ENCODE results near the gene GPN2. TPM values are rescaled to one million over a fixed set of nuclear protein-coding genes. Genes with fewer than 3 reads are reported as not detected.

The GPN2 gene
- total and polyA plus RNA-seq, 9 of the 15 experiments (the other 6 are each of a cell fraction or from before 2014, with no cell fraction given): 9.9 to 58.8 (median 20.4) TPM

- no peak for TF ChIP-seq PCBP1 (IDR thresholded peaks at IDR 0.05; ENCODE audit: low read depth, low read length, poor library complexity, severe bottlenecking)
- no peak for TF ChIP-seq ARID3A (IDR thresholded peaks at IDR 0.05; ENCODE audit: borderline replicate concordance, low read depth, low read length)
- TF ChIP-seq PRPF4 (IDR thresholded peaks at IDR 0.05; ENCODE audit: insufficient read depth, low read depth, low read length, poor library complexity, severe bottlenecking): no peak
- no peak for TF ChIP-seq FOXJ3 (CRISPR knock-in tag; IDR thresholded peaks at IDR 0.05)
- TF ChIP-seq EGR1 (conservative IDR thresholded peaks at IDR 0.05): peak; percentile 57; the same call in 1 of the 2 replicates
- TF ChIP-seq HNRNPL (IDR thresholded peaks at IDR 0.05; ENCODE audit: low read depth, low read length): no peak
- no peak for TF ChIP-seq ZZZ3 (IDR thresholded peaks at IDR 0.05)
- peak; percentile 91 for TF ChIP-seq JUND (IDR thresholded peaks at IDR 0.05; ENCODE audit: borderline replicate concordance, low read depth, low read length)
- peak; percentile 77; the same call in 1 of the 3 replicates for TF ChIP-seq JUND (tag; IDR thresholded peaks at IDR 0.05; ENCODE audit: borderline replicate concordance, low read depth, low read length)
- peak; percentile 73 to 88 (median 78) for TF ChIP-seq CTCF (IDR thresholded peaks at IDR 0.05 in 2 of 3, conservative IDR thresholded peaks at IDR 0.05 in 1 of 3; ENCODE audit: insufficient read depth in 2 of 3, low read depth in 1 of 3, low read length in 3 of 3)
- TF ChIP-seq TOE1 (IDR thresholded peaks at IDR 0.05; ENCODE audit: borderline replicate concordance): no peak
- TF ChIP-seq TOE1 (CRISPR knock-in tag; IDR thresholded peaks at IDR 0.05; ENCODE audit: borderline replicate concordance, low read depth): no peak
- TF ChIP-seq ZNF224 (CRISPR knock-in tag; IDR thresholded peaks at IDR 0.05): no peak
- no peak for TF ChIP-seq MEF2A (IDR thresholded peaks at IDR 0.05; ENCODE audit: control insufficient read depth, low read depth, low read length)
- TF ChIP-seq CREB1 (IDR thresholded peaks at IDR 0.05): peak; percentile 23; the same call in 1 of the 2 replicates
- TF ChIP-seq CREB1 (CRISPR knock-in tag; IDR thresholded peaks at IDR 0.05): no peak
- TF ChIP-seq ZFP30 (CRISPR knock-in tag; IDR thresholded peaks at IDR 0.05; ENCODE audit: borderline replicate concordance): no peak
- peak; percentile 94 for TF ChIP-seq CTBP1 (IDR thresholded peaks at IDR 0.05; ENCODE audit: borderline replicate concordance)
- TF ChIP-seq FOXA3 (CRISPR knock-in tag; conservative IDR thresholded peaks at IDR 0.05 in 1 of 2, IDR thresholded peaks at IDR 0.05 in 1 of 2): 0 out of 4 replicates have a peak, but pooled peaks of 1 of the 2 experiments have one; percentile 46
- 0 out of 2 replicates have a peak, but pooled peaks have one; percentile 21 for TF ChIP-seq RAD51 (IDR thresholded peaks at IDR 0.05; ENCODE audit: borderline replicate concordance, low read depth)
- TF ChIP-seq, protein P1, sequence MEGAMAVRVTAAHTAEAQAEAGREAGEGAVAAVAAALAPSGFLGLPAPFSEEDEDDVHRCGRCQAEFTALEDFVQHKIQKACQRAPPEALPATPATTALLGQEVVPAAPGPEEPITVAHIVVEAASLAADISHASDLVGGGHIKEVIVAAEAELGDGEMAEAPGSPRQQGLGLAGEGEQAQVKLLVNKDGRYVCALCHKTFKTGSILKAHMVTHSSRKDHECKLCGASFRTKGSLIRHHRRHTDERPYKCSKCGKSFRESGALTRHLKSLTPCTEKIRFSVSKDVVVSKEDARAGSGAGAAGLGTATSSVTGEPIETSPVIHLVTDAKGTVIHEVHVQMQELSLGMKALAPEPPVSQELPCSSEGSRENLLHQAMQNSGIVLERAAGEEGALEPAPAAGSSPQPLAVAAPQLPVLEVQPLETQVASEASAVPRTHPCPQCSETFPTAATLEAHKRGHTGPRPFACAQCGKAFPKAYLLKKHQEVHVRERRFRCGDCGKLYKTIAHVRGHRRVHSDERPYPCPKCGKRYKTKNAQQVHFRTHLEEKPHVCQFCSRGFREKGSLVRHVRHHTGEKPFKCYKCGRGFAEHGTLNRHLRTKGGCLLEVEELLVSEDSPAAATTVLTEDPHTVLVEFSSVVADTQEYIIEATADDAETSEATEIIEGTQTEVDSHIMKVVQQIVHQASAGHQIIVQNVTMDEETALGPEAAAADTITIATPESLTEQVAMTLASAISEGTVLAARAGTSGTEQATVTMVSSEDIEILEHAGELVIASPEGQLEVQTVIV (CRISPR knock-in tag; IDR thresholded peaks at IDR 0.05; ENCODE audit: borderline replicate concordance): no peak
Observed at GRCh38 chr1:26862781-26863684, 27.1 kb downstream of the GPN2 start, which contains the start of gene SFN (continued).

All from K562 (cell line).